ENCODE measurements around the gene USP49.

- TF ChIP-seq CTCF (IDR thresholded peaks at IDR 0.05) (no peak), EP300 (IDR thresholded peaks at IDR 0.05) (no peak), POLR2A (IDR thresholded peaks at IDR 0.05) (no peak)
Observed at GRCh38 chr6:41871691-41872090, 23.5 kb downstream of the USP49 start.

Data from stomach (tissue), 4 donors.